RWPE1 (cell line): ENCODE results near the gene TFPI2.
A peak's percentile ranks its signal among the peaks of the same experiment; 100 is the strongest.

ENCODE experiments used
- CTCF ChIA-PET: fragments of 350-600 bp; sonication (Branson Sonifier 250); formaldehyde crosslinking; extraction: SDS; loops from one replicate; lab custom pipeline; 2021; lab: Yijun Ruan, JAX
- POLR2A ChIA-PET: fragments of 400-600 bp; formaldehyde crosslinking; extraction: SDS; loops from one replicate; lab custom pipeline; 2020; ENCODE audit warnings: antibody characterized with exemption; ENCODE audit not compliant: low non-redundant PET; lab: Yijun Ruan, JAX
- DNase-seq: peaks from one replicate; pipeline ENCODE4 v3.0.0; 2012; ENCODE audit warnings: low spot score
- H3K27ac ChIP-seq: fragments of 450-650 bp; 2 replicates; pipeline ENCODE4 v1.5.1; 2017
- CTCF ChIP-seq: fragments of 450-650 bp; conservative IDR thresholded peaks from 2 replicates; pipeline ENCODE4 v1.5.1; 2017; ENCODE audit warnings: low read depth, mild to moderate bottlenecking

Gene TFPI2

GRCh38 chr7:93910076-93910994 lies 19.8 kb upstream of the TFPI2 start:
- ChIA-PET POLR2A (no interaction called here), CTCF (interaction anchor here (0.8 kb wide), 1 partner anchor 177 kb away, joined by 6 read pairs; no protein-coding TSS in a partner anchor)
- DNase-seq: no peak

GRCh38 chr7:93906267-93906666 lies 15.7 kb upstream of the TFPI2 start, which contains the start of gene GNGT1:
GNGT1 (plus strand) TSS chr7:93906567; CDS start chr7:93906747, 180 bp downstream.
- CTCF ChIA-PET: no interaction called here
- DNase-seq: no peak
- POLR2A ChIA-PET: no interaction called here
- no peak for TF ChIP-seq CTCF
- H3K27ac ChIP-seq: no peak within 1 kb of the TSS

More at GRCh38 chr7:93910076-93910994, 19.8 kb upstream of the TFPI2 start:
- no peak overlapping the region for H3K27ac ChIP-seq
- TF ChIP-seq CTCF: no peak

GRCh38 chr7:93902777-93903423 lies 12.3 kb upstream of the TFPI2 start:
- CTCF ChIA-PET: interaction anchor here (0.6 to 1.2 kb wide), 11 partner anchors 10 to 1149 kb away, joined by 3 to 7 read pairs (median 3); partner anchors contain the start of gene TFPI2

GRCh38 chr7:93897680-93898079 lies 7.1 kb upstream of the TFPI2 start:
- no peak for TF ChIP-seq CTCF
- no peak for DNase-seq
- ChIA-PET CTCF (no interaction called here), POLR2A (interaction anchor here (0.7 kb wide), 1 partner anchor 183 kb away, joined by 3 read pairs; no protein-coding TSS in a partner anchor)
- no peak overlapping the region for H3K27ac ChIP-seq

More at GRCh38 chr7:93902777-93903423, 12.3 kb upstream of the TFPI2 start:
- DNase-seq: peak; percentile 35
- peak; percentile 79 for TF ChIP-seq CTCF
- H3K27ac ChIP-seq: no peak overlapping the region
- POLR2A ChIA-PET: no interaction called here

- no peak for TF ChIP-seq CTCF
- POLR2A ChIA-PET: no interaction called here
- CTCF ChIA-PET: interaction anchor here (0.5 kb wide), 1 partner anchor 22 kb away, joined by 3 read pairs; no protein-coding TSS in a partner anchor
These were observed 5.5 kb upstream of the TFPI2 start for GRCh38 chr7:93895859-93896600.

More at GRCh38 chr7:93895859-93896600, 5.5 kb upstream of the TFPI2 start:
- DNase-seq: no peak
- no peak overlapping the region for H3K27ac ChIP-seq
